Right atrium auricular region (tissue), 2 donors: ENCODE measurements around the gene SEMA3C. TPM values are rescaled to one million over a fixed set of nuclear protein-coding genes. Genes with fewer than 3 reads are reported as not detected.

Experiments used
- DNase-seq: peaks from one replicate; pipeline ENCODE4 v3.0.0-alpha.2; 2019; ENCODE audit warnings: low spot score
- H3K27ac ChIP-seq, 2 donors: fragments of 200-600 bp; sonication (generic); 1 replicate in 1 of 2; 2 replicates in 1 of 2; pipeline ENCODE4 v1.5.1; 2016 to 2019
- H3K27me3 ChIP-seq, 2 donors: fragments of 200-600 bp; sonication (generic); one replicate each; pipeline versions ENCODE4 v1.5.1 to v1.6.0; 2017 to 2019
- H3K36me3 ChIP-seq: fragments of 200-600 bp; sonication (generic); one replicate; pipeline ENCODE4 v1.5.1; 2016
- H3K4me1 ChIP-seq, 2 donors: fragments of 200-600 bp; sonication (generic); one replicate each; pipeline versions ENCODE4 v1.5.1 to v1.6.0; 2017 to 2019
- H3K4me3 ChIP-seq, 2 donors: fragments of 200-600 bp; sonication (generic); 1 replicate in 1 of 2; 2 replicates in 1 of 2; pipeline ENCODE4 v1.5.1; 2017 to 2019; ENCODE audit warnings: mild to moderate bottlenecking in 1 of 2, moderate library complexity in 1 of 2
- H3K9me3 ChIP-seq, 2 donors: fragments of 200-600 bp; sonication (generic); one replicate each; pipeline ENCODE4 v1.5.1; 2019
- total RNA-seq, 2 donors: library from RNA; depleted of rRNA; stranded (reverse); fragments of >200 nt; gene quantifications; one replicate each; pipeline ENCODE4 v1.1.0, GENCODE V29; 2016
- TF ChIP-seq, protein P1 (sequence below), 2 donors: fragments of 200-600 bp; sonication (generic); IDR thresholded peaks; one replicate each; pipeline ENCODE4 v1.5.1; 2019; ENCODE audit warnings: antibody characterized with exemption in 2 of 2

The SEMA3C gene
- total RNA-seq, 2 donors from 2014 or later, result 58.3 to 61.6 TPM

DNA sequence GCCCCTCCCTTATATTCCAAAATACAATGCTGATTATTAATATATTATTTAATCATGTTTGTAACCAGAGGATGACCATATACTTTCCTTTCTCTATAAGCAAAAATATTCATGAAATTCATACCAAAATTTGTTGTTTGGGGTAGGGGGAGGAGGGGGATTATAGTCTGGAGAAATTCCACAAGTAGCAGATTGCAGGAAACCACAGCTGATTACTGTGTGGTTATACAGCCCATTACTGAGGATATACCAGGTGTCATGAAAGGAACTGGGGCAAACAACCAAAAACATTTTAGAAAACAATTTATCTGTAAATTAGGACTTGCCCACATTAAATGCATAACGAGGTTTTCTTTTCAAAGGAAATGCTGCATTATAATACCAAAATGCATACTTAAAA is 50.3 kb downstream of the SEMA3C start:
- TF ChIP-seq, protein P1, sequence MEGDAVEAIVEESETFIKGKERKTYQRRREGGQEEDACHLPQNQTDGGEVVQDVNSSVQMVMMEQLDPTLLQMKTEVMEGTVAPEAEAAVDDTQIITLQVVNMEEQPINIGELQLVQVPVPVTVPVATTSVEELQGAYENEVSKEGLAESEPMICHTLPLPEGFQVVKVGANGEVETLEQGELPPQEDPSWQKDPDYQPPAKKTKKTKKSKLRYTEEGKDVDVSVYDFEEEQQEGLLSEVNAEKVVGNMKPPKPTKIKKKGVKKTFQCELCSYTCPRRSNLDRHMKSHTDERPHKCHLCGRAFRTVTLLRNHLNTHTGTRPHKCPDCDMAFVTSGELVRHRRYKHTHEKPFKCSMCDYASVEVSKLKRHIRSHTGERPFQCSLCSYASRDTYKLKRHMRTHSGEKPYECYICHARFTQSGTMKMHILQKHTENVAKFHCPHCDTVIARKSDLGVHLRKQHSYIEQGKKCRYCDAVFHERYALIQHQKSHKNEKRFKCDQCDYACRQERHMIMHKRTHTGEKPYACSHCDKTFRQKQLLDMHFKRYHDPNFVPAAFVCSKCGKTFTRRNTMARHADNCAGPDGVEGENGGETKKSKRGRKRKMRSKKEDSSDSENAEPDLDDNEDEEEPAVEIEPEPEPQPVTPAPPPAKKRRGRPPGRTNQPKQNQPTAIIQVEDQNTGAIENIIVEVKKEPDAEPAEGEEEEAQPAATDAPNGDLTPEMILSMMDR (IDR thresholded peaks at IDR 0.05), result no peak
- H3K4me3 ChIP-seq, result no peak overlapping the region
- H3K36me3 ChIP-seq, result no peaks in the 10 kb centered on the region
- no peaks in the 10 kb centered on the region for H3K4me1 ChIP-seq
- H3K9me3 ChIP-seq, result no peaks in the 10 kb centered on the region
- no peaks in the 10 kb centered on the region for H3K27me3 ChIP-seq
- H3K27ac ChIP-seq, result no peak overlapping the region
- no peak for DNase-seq

DNA sequence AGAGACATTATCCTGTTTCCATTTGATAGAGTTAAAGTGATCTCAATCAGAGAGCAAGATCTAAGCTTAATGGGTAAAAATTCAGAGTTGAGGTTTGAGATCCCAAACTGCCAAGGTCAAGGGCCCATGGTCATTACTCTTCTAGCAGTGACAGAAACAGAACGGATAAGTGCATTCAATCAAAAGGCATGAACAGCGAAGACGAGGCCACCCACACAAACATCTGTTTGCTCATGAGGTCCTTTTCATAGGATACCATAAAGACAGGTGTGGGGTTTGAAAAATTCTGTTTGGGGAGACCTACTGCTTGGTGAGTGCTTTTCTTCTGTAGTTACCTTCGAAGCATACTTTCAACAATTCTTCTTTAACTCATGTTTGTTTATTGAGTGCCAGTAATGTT is 58.3 kb downstream of the SEMA3C start:
- Histone ChIP-seq H3K27ac (peak overlapping the region in 1 of 2 donors; percentile 74), H3K9me3 (no peaks in the 10 kb centered on the region), H3K36me3 (no peaks in the 10 kb centered on the region), H3K4me3 (no peak overlapping the region), H3K4me1 (peaks cover 0 to 20% of the 10 kb centered on the region in 2 donors), H3K27me3 (no peaks in the 10 kb centered on the region)
- no peak for DNase-seq
- TF ChIP-seq, protein P1 (IDR thresholded peaks at IDR 0.05), result no peak

DNA sequence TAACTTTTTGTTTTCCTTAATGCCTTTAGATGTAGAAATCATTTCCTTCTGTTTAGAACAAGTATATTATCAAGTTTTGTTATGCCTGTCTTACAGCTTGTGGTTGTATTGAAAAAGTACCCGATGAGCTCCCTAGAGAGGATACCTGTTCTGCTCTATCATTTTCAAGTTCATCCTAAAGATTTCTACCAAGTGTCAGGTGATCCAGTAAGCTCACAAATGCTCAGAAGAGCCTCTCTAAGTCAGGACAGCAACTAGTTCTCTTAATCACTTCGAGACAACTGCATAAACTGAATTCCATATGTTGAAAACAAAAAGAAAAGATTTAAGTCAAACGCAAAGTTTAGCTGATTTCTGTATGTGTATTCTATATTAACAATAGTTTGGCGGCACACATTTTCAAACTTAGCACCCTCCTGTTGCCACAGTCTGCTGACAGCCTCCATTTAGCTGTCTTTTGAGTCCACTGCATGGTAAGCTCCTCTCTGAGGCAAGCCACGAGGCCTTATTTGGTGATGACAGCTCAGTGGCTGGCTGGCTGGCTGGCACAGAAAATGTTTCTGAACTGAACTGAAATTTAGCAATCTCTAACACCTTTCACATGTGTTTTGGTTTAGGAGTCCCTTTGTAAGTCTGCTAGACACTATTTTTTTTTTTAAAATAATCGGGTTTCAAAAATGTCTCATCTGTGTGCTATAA is 59.4 kb downstream of the SEMA3C start:
- H3K9me3 ChIP-seq, result no peaks in the 10 kb centered on the region
- peak; percentile 63 for DNase-seq
- peak overlapping the region; percentile 49 to 74 for H3K27ac ChIP-seq

DNA sequence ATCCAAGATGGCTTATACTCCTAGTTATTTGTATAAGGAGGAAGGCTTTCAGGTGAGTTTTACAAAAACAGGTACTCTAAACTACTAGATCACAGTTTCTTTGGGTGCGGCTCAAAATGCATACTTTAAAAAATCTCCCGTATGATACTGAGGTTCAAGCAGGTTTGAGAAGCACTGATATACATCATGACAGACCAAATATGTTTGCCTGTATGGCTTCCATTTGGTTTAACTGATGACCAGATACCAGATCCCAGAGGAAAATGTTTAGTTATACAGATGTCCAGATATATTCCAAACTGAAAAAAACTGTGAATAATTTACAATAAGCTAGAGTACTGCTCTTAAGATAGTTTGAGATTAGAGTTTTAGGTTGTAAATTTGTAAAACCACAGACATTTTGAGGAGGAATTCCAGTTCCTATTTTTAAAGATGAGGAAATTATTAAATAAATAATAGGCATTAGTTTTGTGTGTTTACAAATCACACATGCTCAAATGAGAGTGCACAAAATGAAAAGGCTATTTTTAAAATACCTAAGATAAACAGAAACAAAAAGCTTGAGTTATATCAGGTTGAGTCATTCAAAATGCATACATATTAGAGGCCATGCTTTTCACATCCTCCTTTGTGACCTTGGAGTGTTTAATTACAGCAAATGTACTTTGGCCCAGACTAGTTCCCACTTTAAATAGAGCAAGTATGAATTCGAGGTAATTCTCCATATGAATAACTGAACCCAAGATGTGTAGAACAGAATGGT is 60.5 kb downstream of the SEMA3C start:
- H3K36me3 ChIP-seq, result no peaks in the 10 kb centered on the region
- H3K9me3 ChIP-seq, result no peaks in the 10 kb centered on the region
- TF ChIP-seq, protein P1 (IDR thresholded peaks at IDR 0.05), result no peak
- peaks cover 0 to 20% of the 10 kb centered on the region in 2 donors for H3K4me1 ChIP-seq
- H3K27ac ChIP-seq, result peak overlapping the region; percentile 49 to 74
- no peak overlapping the region for H3K4me3 ChIP-seq
- no peak for DNase-seq
- H3K27me3 ChIP-seq, result no peaks in the 10 kb centered on the region

More for the DNA sequence above, 59.4 kb downstream of the SEMA3C start:
- Histone ChIP-seq H3K4me1 (peaks cover 0 to 20% of the 10 kb centered on the region in 2 donors), H3K4me3 (no peak overlapping the region), H3K36me3 (no peaks in the 10 kb centered on the region), H3K27me3 (no peaks in the 10 kb centered on the region)
- TF ChIP-seq, protein P1 (IDR thresholded peaks at IDR 0.05), result no peak

DNA sequence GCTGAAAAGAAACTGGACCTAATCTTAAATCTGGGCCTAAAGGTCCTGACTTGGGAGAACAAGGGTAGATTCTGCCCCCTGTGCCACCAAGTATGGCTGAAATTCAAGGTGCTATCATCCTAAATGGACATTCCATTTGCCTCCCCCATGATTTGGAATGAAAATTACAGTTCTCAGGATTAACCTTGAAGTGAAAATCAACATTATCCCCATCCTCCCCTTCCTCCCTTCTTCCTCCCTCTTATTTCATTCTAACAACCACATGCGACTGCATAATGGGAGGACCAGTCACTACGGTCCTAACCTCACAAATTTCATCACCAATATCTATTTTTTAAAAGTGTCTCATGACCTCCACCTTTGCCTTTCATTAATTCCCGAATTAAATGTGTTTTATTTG is 62.1 kb downstream of the SEMA3C start:
- Histone ChIP-seq H3K4me1 (peaks cover 0 to 20% of the 10 kb centered on the region in 2 donors), H3K36me3 (no peaks in the 10 kb centered on the region), H3K27me3 (no peaks in the 10 kb centered on the region), H3K4me3 (no peak overlapping the region), H3K9me3 (no peaks in the 10 kb centered on the region), H3K27ac (no peak overlapping the region)
- TF ChIP-seq, protein P1 (IDR thresholded peaks at IDR 0.05), result no peak
- DNase-seq, result no peak
